Activated naive CD4-positive, alpha-beta T cell treated with Interleukin-2 at 50 U/mL for 16 hours (primary cell): ENCODE data around the gene SIRPA.
"Not testable (repeated sequence)": the region's sequence is repeated elsewhere in the genome, so short reads cannot be mapped to it uniquely, and the experiment has no call there.

Experiments used
- DNase-seq: peaks from one replicate; pipeline ENCODE4 v3.0.0-alpha.2; 2020

SIRPA gene

DNA sequence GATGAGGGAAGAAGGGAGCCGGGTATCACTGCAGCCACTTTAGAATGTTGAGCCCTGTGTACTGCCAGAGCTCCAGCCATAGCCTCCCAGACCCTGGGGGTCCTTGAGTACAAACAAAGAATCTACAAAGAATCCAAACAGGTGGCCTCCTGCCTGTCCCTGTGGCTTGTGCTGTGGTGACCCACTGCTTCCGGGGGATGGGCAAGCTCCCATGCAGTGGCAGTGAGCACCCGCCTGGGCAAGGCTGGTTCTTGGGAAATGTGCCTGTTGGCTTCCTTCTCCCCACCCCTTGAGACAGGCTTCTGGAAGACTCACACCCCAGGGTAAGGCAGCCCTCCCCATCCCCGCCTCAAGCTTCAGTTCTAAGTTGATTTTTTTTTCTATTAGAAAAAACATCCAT, 13.9 kb downstream of the SIRPA start:
- DNase-seq = no peak

DNA sequence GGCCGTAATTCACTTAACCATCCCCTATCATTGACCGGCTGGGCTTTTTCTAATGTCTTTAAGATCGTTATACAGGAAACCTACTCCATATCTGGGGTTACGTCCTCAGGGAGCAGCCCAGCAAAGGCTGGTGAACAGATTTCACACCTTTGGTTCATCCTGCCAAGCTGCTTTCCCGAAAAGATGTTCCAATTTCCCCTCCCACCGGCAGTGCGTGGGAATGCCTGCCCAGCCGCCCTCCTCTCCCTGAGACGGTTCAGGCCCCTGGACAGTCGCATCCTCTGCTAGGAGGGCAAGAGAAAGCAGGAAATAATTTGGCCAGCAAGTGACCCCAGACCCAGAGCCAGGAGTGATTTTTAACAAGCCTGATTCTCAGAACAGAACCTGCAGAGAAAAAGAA, 16.3 kb downstream of the SIRPA start:
- DNase-seq = no peak

DNA sequence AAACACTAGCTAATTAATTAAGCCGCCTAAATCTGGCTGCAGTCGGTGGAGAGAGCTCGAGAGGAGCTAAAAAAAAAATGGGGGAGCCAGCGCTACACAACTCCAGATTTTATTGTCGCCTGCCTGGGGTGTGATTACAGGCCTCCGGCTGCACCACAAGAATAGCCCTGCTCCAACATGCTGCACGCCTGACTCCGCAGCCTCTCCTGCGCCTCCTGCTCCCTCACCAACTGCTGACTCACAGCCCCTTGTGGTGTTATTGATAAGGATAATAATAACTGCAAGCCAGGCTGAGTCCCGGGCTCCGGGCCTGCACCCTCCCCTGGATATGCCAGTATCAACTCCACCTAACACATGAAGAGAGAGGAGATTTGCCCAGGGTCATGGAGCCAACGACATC, 16.8 kb downstream of the SIRPA start:
- DNase-seq = no peak

DNA sequence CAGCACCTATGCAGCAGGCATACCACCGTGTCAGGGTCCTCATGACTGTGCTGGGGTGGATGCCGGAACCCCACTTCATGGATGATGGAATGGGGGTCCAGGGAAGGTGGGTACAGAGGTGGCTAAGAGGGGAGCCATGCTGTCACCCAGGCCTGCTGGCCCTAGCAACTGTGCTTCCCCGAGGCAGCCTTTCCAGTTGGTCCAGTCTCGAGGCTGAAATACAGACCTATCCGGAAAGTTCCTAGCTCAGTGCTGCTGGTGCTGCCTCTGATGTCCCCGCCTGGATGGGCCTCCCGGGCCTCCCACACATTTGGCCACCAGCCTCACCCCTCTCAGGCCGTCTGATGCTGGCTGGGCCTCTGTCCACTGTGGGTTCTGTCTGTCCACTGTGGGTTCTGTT, 17.4 kb downstream of the SIRPA start:
- DNase-seq = no peak

DNA sequence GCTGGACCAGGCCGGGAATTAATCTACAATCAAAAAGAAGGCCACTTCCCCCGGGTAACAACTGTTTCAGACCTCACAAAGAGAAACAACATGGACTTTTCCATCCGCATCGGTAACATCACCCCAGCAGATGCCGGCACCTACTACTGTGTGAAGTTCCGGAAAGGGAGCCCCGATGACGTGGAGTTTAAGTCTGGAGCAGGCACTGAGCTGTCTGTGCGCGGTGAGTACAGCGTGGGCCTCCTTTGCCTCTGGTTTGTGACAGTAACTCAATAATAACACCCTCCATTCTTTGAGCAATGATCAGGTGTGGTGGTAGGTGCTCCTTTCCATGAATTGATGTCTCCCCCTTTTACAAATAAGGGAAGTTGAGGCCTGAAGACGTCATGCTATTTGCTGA, 20.0 kb downstream of the SIRPA start:
- DNase-seq = not testable (repeated sequence)

DNA sequence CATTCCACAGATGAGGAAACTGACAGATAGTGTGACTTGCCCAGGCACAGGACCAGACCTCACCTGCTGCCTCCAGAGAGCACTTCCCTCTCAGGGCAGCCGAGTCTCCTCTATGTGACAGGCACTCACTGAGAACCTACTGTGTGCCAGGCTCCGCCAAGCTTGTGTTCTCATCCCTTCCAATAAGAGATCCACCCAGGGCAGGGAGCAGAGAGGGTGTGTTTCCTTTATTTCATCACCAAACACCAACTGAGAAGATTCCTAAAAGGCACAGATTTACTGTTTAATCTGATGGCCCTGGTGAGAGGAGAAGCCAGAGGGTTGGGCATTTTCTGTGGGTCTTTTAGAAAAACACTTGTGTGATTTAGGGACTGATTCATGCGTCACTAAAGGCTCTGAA, 20.5 kb downstream of the SIRPA start:
- DNase-seq = no peak

DNA sequence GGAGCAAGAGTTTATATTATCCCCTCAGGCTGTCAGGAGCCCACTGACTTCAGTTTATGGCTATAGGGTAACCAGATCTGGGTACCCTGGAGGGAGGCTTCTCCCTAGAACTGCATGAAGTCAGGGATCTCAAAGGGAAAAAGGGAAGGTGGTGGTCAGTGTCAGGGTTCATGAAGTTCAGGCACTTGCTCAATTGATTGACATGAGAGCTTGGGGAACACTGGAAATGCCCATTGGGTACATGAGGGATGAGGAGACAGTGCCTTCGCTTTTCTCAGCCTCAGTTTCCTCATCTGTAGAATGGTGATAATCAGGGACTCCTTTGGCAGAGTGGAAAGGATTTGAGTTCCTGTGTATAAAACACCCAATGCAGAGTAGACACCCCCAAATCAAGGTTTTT, 22.6 kb downstream of the SIRPA start:
- DNase-seq = no peak

DNA sequence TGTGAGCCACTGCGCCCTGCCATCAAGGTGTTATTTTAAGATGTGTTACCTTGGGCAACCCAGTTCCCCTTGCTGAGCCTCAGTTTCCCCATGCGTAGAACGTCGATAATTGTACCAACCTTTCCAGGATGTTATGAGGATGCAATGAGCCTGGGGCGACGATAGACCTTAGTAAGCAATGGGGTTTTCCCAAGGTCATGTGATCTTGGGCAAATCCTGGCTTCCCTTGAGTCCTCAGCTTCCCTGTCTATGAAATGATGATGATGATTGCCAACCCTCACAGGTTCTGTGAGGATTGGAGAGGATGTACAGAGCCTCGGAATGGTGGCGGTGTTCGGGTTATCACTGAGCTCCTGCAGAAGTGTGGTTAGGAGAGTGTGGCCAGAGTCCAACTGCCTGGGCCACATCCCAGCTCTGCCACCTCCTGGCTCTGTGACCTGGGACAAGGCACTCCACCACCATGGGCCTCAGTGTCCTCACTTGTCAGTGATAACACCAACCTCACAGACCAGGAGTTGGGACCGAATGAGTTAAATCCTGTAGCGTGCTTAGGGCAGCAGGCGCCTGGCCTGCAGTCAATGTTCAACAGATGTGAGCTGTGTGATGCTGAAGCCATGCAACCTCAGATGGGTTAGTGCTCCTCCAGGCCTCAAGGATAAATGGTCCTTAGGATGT, 23.4 kb downstream of the SIRPA start:
- DNase-seq = no peak

DNA sequence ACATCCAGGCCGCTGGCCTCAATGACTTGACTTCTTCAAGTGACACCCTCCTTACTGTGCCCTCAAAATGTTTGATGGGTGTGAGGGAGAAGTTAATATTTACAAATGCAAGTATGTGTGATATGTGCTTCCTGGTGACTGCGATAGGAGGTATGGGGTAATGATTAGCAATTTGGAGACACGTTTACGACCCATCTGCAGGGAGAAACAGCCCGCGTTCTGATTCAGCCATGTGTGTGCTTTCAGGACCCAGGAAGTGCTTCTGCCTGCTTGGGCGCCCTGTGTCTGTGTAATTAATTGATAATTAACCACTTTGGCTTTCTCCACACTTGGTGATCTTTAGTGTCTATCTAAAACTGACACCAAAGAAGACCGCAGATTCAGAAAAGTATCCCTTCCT, 25.0 kb downstream of the SIRPA start:
- DNase-seq = no peak

DNA sequence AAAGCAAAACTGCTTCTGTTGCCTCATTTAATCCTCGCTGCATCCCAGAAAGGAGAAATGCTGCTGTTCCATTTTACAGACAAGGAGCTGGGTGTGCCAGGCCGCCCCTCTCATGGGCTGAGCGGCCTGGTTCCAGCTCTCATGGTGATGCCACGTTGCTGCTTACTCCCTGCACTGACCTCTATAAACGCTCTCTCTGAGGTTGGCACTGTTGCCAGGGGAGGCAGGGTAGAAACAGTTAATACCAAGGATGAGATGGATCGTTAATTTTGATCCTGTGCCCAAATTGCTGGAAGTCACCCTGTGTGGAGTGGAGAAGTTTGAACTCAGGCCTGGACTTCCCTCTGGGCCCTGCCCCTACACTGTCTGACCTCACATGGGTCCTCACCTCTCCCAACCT, 25.6 kb downstream of the SIRPA start:
- DNase-seq = no peak

DNA sequence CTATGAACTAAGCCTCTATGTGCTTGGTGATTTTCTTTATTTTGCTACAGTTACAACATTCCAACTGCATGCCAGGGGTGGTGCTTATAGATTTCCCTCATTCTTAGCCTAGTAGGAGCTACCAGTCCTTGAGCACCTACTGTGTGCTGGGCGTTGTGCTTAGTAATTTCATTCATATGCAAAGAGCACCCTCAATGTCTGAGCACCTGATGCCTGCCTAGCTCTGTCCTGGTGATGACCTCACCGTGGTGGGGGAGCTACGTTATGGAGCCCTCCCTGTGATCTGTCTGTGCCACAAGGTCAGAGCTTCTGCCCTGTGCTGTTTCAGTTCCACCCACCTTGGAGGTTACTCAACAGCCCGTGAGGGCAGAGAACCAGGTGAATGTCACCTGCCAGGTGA, 26.8 kb downstream of the SIRPA start:
- DNase-seq = not testable (repeated sequence)

DNA sequence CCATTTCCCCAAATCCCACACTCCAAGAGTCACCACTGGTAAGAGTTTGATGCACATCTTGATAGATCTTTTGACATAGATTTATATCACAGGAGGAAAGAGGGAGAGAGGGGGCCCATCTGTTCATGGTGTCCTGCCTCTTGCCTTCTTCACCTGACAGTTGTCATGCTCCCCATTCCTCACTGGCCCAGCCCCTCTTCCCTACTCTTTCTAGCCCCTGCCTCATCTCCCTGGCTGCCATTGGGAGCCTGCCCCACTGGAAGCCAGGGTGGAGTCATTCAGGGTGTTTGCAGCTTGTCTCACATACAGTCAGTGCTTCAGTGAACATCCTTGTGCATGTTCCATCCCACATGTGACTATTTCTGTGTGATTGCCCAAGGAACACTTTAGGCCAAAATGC, 27.6 kb downstream of the SIRPA start:
- DNase-seq = no peak

DNA sequence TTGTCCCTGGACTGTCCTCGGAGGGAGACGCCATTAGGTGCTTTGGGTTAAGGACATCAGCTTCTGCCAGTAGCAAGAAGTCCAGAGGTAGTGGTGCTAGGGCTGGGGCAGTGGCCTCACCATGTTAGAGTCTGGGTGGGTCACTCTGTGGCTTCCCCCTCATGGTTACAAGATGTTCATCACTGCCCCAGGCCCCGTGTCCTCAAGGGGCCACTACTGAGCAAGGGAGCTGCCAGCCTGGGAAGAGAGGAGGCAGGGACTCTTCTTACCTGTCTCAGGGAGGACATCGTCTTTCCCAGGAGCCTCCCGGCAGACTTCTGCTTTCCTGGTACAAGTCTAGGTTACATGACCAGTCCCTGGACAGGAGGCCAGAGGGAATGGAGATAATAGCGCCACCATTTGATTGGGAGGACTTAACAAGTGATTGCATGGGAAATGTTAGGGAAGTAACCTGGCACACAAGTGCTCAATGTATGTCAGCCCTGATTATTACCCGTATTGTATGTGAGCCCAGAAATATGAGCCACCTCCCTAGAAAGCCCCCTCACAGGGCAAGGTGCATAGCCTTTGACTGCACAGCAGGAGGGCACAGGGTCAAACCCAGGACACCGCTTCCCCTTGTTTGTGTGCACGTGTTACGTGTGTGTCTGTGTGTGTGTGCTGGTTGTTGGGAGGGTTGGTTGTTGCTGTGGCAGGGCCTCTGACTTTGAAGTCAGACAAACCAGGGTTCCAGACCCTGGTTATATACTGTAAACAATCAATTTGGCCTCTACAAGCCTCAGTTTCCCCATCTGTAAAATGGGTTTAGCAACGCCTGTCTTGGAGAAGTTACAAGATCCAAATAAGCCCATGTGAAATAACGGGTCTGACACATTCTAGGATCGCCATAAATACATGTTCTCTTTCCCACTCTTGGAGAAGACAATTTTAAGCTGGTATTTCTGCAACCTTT, 30.0 kb downstream of the SIRPA start:
- no peak for DNase-seq

DNA sequence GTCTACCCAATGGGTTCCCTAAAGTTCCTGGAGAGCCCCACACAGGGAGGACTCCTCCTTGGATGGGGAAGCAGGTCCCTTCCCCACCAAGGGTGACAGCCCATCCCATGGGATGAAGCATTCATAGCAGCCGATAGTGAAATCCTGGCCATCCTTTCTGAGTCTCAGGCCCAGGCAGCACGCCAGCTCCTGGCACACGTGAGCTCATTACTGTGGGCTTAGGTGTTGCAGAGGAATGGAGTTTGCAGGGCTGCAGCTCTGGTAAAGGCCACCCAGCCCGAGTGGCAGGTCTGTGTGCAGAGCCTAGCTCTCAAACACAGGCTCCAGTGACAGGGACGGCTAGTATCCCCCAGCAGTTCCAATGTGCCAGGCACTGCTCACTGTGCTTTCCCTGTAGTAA, 31.0 kb downstream of the SIRPA start:
- no peak for DNase-seq

DNA sequence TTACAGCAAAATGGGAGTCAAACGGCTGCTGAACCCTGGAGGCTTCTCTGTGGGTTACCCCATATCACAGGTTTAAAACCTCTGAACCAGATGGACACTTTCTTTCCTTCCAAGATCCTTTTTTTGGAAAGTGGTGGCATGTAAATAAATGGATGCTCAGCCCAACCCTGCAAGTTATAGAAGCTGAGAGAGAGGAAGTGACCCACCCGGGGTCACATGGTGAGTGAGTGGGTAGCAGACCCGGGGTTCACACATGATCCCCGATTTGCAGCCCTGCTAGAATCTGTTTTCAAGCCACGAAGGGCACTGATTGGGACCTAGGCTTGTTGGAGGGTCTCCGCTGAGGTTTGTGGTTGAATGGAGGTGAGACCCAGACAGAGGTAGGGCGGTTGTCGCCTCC, 32.0 kb downstream of the SIRPA start:
- DNase-seq = no peak

DNA sequence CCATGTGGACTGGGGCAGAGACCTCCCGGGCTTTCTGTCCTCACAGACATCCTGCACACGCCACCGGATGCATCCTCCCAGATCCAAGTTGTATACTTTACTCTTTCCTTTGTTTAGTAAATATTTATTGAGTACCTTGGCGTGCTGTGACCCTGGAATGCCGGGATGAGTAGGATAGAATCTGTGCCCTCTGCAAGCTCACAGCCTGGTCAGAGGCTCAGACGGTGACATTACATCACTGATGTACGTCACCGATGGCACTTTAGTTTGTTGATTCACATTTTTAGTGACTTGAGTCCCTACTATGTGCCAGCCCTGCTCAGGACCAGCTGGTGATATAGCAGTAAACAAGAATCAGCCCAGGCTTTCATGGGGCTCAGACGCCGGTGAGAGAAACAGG, 32.9 kb downstream of the SIRPA start:
- no peak for DNase-seq

DNA sequence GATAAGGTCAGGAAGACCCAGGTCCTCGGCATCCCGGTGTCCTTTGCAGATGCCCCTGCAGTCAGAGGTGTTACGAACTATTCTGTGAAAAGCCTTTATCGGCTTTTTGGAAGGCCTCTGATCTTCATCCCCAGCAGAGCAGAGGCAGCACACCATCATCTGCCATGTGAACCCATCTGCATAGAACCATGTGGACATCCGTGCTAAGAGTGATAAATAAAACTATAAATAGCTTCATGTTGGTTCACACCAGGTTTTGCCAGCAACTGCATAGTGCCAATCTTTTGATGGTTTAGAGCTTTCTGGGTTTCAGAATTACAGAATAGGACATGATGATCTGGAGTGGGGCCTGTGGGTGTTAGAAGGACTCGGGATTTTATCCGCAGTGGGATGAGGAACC, 33.6 kb downstream of the SIRPA start:
- DNase-seq = no peak

DNA sequence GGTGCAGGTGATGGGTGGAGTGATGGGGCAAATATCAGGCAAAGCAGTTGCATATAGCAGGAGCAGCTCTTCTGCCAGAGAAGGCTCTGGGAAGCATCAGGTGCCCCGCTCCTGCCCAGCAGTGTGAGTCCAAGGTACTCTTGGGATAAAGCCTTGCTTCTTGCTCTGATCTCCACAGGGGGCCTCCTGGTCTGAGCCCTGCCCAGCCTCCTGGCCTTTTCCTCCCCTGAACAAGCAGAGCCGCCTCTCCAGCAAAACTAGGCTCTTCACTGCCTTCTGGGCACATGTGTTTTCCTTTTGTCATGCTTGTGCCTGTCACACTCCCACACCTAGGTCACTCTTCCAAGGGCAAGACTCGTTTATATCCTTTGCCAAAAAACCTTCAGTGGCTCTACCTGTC, 34.3 kb downstream of the SIRPA start:
- no peak for DNase-seq

DNA sequence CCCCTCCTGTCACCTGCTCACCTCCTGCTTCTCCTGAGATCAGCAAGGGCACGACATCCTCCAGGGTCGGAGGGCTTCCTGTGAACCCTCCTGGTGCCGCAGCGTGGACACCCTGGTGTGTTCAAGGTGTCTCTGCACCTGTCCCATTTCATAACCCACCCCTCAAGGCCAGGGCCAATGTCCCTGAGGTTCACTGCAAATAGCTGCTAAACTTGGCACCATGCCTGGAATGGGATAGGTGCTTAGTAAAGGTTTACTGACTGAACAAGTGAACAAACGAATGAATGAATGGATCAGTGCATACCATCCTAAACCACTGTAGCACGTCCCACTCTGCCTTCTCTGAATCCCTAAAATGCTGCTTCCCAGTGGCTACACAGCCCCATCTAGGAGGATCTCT, 35.0 kb downstream of the SIRPA start:
- DNase-seq = no peak

DNA sequence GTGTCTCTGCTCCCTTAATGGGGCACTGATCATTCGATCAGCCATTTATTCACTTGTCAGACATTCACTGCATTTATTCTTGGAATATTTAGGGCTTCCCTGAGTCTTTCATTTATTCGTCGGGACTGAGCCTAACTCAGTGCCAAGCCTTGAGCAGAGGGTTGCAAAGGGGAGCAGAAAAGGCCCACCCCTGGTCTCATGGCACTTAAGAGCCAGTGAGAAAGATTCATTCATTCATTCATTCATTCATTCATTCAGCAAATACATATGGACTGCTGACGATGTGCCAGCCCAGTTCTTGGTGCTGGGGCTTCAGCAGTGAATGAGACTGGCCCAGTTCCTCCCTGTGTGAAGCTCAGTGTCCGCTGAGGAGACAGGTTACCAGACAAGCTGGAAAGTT, 36.6 kb downstream of the SIRPA start:
- no peak for DNase-seq

DNA sequence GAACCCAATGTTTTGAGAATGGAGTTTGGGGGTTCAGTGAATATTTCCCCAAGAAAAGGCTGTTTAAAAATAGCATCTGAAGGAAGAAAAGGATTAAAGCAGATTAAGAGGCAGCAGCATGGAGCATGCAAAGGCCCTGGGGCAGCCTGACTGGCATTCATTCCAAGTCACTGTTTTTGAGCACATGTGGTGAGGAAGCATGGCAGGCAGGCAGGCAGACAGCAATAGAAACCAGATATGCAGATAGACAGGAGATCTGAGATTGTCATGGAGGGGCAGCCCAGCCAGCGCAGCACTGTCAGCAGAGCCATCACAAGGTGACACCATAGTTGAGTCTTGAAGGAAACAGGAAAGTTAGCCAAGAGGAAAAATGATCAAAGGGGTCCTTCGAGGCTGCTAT, 37.8 kb downstream of the SIRPA start:
- no peak for DNase-seq

DNA sequence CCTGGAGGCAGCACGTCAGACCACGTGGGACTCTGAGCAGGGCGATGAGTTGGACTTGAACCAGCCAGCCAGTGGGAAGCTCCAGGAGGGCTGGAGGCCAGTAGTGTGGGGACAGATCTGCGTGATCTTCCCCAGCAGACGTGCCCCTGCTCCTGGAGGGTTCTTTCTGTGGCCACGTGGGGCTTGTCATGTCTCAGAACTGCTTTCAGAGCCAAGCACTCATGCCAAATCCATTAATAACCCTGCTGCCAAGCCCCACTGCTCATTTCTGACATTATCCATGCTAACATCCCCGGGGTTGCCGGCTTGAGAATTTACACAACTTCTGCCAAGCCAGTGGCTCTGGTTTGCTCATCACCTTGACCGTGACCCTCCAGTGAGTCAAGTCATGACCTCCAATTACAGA, 38.3 kb downstream of the SIRPA start:
- DNase-seq = no peak

DNA sequence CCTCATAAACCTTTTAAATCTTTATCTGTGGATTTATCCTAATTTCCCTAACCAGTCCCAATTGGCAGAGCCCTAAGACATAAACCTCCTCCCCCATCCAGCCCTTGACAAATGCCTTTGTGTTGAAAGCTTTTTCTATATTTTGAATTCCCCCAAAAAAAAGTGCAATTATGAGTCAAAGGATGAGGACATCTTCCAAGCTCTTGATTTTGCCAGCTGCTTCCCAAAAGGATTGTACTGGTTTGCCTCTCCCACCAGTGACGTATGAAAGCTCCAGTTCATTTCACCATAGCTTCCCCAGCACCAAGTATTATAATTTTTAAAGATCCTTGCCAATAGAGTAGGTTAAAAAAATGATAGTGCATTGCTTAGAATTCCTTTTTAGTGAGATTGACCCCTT, 38.9 kb downstream of the SIRPA start:
- DNase-seq = no peak

DNA sequence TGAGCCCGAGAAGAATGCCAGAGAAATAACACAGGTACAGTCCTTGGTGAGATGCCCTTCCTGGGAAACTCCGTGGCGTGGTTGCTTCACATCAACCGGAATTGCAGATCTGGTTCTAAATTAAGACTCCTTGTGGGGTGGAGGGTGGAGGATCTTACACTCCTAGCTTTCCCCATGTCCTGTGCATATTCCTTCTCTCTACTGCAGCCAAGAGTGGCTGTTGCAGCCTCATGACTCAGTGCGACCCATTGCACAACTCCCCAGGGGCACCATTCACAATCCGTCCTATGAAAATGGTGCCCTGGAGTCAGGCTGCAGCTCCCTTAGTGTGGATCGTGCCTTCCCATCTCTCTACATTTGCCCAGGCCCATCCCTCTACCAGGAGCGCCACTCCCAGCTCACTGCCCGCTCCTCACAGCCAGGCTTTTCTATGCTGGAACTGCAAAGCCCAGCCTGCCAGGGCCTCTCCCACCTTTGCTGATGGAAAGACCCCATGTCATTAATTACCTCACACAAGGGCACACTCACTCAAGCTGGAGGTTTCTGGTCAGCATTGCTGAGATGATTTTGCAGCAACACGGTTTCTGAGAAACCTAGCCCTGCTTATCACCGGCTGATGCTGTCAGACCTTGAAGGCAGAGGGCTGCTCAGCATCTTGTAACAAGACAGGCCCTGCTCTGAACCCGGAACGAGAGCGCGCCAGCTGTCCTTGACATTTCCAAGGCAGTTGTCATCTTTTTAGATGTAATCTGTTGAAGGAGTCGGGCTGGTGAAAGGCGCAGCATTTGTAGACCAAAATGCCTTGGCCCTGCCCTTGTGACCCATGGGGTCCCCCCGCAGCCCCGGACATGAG, 39.7 kb downstream of the SIRPA start:
- no peak for DNase-seq
